Neural progenitor cell (in vitro differentiated cells): ENCODE data around the gene CLEC2B.

Experiments
- CTCF ChIP-seq: fragments of 200-600 bp; sonication (generic); IDR thresholded peaks from 2 replicates; pipeline ENCODE4 v1.5.1; 2017; ENCODE audit warnings: antibody characterized with exemption, mild to moderate bottlenecking
- EZH2 ChIP-seq: fragments of 200-600 bp; sonication (generic); IDR thresholded peaks from 2 replicates; pipeline ENCODE4 v1.6.1; 2017; ENCODE audit warnings: antibody characterized with exemption, mild to moderate bottlenecking, moderate library complexity

- TF ChIP-seq CTCF (no peak), EZH2 (no peak)
Measured at GRCh38 chr12:9856151-9856550, 13.0 kb downstream of the CLEC2B start.
